ENCODE measurements around the gene UPF1. TPM values are rescaled to one million over a fixed set of nuclear protein-coding genes. Genes with fewer than 3 reads are reported as not detected.

UPF1 gene
- total RNA-seq, 1 donor from 2014 or later: 57.8 TPM

DNA sequence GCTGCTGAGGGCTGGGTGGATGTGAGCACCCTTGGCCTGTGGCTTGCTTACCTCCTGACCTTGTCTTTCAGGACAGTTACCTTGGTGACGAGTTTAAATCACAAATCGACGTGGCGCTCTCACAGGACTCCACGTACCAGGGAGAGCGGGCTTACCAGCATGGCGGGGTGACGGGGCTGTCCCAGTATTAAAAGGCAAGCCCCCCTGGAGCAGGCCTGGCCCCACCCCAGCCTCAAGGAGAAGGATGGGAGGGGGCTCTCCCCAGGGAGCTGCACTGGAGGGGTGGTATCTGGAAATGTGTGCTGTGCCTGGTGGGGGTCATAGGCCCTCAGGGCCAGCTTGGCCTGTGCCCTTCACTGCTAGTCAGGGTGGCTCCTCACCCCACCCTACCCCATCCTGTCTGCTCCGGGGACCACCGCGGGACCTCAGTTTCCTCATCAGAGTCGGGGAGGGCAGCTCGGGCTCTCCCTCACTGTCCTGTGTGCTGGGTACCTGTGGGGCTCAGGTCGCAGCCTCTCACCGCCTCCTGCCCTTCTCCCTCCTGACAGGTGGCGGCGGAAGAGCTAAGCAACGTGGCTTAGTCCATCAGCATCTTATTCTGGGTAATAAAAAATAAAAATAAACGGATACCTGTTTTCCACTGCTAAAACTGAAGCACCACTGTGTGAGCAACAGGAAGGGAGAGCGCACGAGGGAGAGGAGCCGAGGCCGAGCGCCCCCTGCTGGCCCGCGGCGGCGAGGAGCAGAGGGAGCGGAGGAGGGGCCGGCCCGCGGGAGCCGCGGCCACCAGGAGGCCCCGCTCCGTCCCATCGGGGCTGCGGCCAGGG, 34.4 kb downstream of the UPF1 start:
- intact Hi-C loops (cut with DNase I): no loop called here
- peak; percentile 82 for ATAC-seq
- DNase-seq (ENCODE audit: low spot score): peak; percentile 80

GRCh38 chr19:18866800-18867123, 35.0 kb downstream of the UPF1 start:
- intact Hi-C loops (cut with DNase I): no loop called here
- ATAC-seq: peak; percentile 2

DNA sequence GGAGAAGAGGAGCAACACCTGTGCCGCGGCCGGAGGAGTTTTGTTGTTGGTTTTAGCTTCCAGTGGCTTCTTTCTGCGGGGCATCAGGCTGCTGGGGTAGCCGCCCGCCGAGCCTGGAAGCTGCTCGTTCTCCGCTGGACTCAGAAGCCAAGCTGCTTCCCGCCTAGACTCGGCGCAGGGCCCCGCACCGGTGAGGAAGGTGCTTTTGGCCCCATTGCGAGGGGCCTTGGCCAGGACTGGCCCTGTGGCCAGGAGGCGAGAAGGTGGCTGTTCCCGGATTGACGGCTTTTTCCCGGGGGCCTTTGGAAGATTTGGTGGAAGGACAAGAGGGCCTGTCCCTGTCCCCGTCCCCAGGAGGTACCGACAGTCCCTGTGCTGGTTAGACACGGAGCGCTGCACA, 35.4 kb downstream of the UPF1 start:
- intact Hi-C loops (cut with DNase I): no loop called here
- no peak for DNase-seq (ENCODE audit: low spot score)
- no peak for ATAC-seq

More at GRCh38 chr19:18866800-18867123, 35.0 kb downstream of the UPF1 start:
- DNase-seq (ENCODE audit: low spot score): no peak

- DNase-seq (ENCODE audit: low spot score) (no peak), ATAC-seq (no peak)
- intact Hi-C loops (cut with DNase I): no loop called here
Measured at GRCh38 chr19:18867751-18868150, 36.0 kb downstream of the UPF1 start.

GRCh38 chr19:18868380-18869022, 36.7 kb downstream of the UPF1 start:
- intact Hi-C loops (cut with DNase I): no loop called here
- ATAC-seq (no peak), DNase-seq (ENCODE audit: low spot score) (no peak)

DNA sequence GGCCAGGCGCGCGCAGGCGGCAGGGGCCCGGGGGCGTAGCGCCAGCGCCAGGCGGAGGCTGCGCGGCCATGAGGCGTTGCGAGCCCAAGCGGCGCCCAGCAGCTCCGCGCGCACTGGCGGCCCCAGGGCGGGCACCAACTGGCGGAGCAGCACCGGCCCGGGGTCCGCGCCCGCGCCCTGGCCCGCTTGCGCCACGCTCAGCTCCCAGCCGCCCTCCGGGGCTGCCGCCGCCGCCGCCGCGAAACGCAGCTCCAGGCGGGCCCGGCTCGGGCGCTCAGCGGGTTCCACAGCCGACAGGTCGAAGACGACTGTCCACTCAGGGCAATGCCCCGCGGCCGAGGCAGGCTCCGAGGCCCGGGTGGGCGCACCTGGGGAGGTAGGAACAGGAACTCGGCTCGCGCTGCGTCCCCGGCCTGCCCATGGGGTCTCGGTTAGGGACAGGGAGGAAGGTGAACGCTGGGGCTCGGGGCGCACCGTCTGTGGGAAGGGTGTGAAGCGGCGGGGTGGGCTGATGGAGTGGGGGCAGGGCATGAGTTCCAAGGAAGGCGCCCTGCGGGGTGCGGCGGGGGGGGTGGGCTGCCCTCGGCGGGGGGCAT, 37.4 kb downstream of the UPF1 start:
- DNase-seq (ENCODE audit: low spot score) (no peak), ATAC-seq (no peak)
- intact Hi-C loops (cut with DNase I): no loop called here

DNA sequence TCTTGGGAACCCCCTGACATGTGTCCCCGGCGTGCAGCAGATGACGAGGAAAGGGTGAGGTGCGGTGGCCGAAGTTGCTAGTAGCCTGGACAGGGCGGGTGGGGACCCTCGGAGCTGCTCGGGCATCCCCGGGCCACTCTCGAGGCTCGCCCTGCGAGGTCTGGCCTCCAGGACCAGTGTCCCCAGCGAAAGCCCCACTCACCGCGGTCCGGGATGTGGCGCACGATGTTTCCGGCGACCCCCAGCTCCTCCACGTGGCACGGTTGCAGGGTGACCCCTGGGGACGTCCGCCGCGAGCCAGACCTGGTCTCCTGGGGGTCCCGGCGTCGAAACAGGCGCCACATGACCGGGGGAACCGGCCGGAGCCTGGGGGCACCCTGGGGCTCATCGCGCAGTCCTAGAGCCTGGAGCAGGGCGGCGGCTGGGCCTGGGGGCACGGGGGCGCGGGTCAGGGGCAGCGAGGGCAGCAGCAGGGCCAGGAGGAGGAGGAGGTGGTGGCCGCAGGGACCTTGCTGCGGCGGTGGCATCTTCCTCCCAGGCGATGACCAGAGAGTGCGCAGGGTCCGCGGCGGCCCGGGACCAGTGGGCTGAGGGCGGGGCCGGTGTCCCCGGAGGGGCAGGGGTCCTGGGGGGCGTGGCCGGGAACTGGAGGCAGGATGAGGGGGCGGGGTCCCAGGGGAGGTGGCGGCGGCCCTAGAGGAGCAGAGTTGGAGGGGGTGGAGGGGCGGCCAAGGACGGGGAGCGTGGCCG, 38.2 kb downstream of the UPF1 start:
- ATAC-seq: no peak
- intact Hi-C loops (cut with DNase I): no loop called here
- no peak for DNase-seq (ENCODE audit: low spot score)

- no peak for DNase-seq (ENCODE audit: low spot score)
- intact Hi-C loops (cut with DNase I): no loop called here
- ATAC-seq: no peak
Measured at GRCh38 chr19:18870531-18871172, 38.9 kb downstream of the UPF1 start.

DNA sequence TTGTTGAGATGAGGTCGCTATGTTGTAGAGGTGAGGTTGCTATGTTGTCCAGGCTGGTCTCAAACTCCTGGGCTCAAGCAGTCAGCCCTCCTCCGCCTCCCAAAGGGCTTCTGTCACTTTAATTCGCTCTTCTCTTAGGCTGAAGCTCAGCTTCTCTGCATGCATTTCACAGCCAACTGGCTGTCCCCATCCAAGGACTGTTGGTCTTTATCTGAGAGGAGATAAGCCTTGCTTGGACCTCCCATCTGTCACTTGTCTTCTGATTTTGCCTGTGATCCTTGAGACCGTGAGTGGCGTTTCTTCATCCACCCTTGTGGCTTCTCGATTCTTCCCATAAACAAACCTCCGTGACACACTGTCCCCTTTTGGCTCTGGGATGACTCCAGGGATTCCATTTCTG, 39.8 kb downstream of the UPF1 start:
- intact Hi-C loops (cut with DNase I): no loop called here
- no peak for DNase-seq (ENCODE audit: low spot score)
- no peak for ATAC-seq

DNA sequence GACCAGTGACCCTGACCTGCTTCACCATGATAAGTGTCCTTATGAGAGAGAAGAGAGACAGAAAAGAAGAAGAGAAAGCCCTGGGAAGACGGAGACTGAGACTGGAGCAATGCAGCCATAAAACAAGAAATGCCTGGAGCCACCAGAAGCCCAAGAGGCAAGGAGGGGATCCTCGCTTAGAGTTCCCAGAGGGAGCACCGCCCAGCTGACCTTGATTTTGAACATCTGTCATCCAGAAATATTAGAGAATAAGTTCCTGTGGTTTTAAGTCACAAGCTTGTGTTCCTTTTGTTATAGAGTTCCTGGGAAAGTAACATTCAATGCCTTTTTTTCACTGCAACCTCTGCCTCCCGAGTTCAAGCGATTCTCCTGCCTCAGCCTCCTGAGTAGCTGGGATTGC, 44.0 kb downstream of the UPF1 start:
- DNase-seq (ENCODE audit: low spot score): no peak
- intact Hi-C loops (cut with DNase I): no loop called here
- no peak for ATAC-seq

DNA sequence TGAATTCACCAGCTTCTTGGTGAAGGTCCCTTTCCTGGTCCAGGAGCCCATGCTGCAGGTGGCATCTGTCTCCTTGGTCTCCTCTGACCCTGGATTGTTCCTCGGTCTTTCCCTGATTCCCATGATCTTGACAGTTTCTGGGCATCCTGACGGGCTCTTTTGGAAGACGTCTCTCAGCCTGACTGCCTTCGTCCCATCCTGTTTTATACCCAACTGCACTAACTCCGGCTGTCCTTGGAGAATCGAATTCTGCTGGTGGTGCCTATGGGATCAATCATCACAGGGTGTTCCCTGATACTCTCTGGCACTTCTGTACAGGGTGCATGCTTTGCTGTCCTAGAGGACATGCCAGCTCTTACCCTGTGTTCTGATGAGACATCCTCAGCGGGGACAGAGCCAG, 45.1 kb downstream of the UPF1 start:
- no peak for DNase-seq (ENCODE audit: low spot score)
- intact Hi-C loops (cut with DNase I): no loop called here
- no peak for ATAC-seq

GRCh38 chr19:18878058-18878797, 46.5 kb downstream of the UPF1 start:
- DNase-seq (ENCODE audit: low spot score): no peak
- intact Hi-C loops (cut with DNase I): no loop called here
- peak; percentile 8 for ATAC-seq

DNA sequence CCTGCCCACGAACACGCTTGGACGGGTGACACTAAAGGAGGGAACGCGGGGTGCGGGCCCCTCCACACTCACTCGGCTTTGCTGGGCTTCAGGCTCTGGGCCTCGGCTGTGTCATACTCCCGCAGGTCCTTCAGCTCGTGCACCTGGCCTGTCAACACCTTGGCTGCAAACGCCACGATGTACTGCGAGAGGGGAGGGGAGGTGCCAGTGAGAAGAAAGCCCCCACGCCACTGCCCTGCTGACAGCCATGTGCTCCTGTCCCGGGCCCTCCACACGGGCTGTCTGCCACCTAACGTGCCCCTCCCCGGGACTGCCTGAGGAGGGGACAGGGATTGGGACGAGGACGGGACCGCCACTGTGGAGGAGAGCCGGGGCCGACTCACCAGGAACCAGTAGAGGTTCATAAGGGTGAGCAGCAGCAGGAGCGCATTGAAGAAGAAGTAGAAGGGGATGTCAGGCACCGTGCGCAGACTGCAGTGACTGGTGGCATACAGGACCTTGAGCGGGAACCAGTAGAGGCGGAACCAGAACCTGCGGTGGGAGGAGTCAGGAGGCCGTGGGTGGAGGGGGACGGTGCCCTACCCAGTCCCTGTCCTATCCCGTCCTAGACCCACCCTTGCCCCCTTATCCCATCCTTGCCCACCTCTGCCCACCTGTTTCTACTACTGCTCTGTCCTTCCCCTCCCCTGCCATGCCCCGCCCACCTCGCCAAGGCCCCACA, 47.3 kb downstream of the UPF1 start:
- DNase-seq (ENCODE audit: low spot score) (no peak), ATAC-seq (peak; percentile 11)
- intact Hi-C loops (cut with DNase I): no loop called here

DNA sequence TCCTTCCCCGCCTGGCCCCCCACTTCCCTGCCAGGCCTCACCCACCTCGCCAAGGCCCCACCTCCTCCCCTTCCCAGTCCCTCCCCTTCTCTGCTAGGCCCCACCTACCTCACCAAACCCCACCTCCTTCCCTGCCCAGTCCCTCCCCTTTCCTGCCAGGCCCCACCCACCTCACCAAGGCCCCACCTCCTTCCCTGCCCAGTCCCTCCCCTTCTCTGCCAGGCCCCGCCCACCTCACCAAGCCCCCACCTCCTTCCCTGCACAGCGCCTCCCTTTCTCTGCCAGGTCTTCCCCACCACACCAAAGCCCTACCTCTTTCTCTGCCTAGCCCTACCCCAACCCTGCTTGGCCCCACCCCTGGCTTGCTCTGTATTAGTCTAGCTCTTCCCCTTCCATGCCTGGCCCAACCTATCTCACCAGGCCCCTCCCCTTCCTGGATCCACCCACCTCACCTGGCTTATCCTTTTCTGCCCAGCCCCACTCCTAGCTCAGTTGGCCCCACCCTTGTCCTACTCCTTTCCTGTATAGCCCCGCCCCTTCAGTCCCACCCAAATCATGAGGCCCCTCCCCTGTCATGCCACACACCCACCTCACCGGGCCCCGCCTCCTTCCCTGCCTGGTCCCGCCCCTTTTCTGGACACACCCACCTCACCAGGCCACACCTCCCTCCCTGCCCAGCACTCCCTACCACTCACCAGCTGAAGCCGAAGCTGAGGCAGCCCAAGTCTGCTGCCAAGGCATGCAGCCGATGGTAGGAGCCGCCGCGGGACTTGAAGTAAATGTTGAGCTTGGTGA, 48.0 kb downstream of the UPF1 start:
- DNase-seq (ENCODE audit: low spot score) (no peak), ATAC-seq (peak; percentile 27)
- intact Hi-C loops (cut with DNase I): no loop called here

GRCh38 chr19:18881491-18881890, 49.7 kb downstream of the UPF1 start:
- intact Hi-C loops (cut with DNase I): no loop called here
- DNase-seq (ENCODE audit: low spot score): no peak
- no peak for ATAC-seq

GRCh38 chr19:18883526-18884304, 52.0 kb downstream of the UPF1 start:
- peak; percentile 42 for ATAC-seq
- no peak for DNase-seq (ENCODE audit: low spot score)
- intact Hi-C loops (cut with DNase I): no loop called here

- intact Hi-C loops (cut with DNase I): no loop called here
- ATAC-seq: no peak
- no peak for DNase-seq (ENCODE audit: low spot score)
Measured at GRCh38 chr19:18886972-18887371, 55.2 kb downstream of the UPF1 start.

Measured in sciatic nerve (tissue), 2 donors.